GM10847 (cell line): ENCODE data around the gene ARHGDIA.

Source experiments
- POLR2A ChIP-seq: IDR thresholded peaks from 2 replicates; pipeline ENCODE4 v1.6.1; 2011; ENCODE audit not compliant: insufficient read length; ENCODE audit errors: extremely low read depth

ARHGDIA gene

GRCh38 chr17:81900181-81900820, 29.2 kb upstream of the ARHGDIA start:
- TF ChIP-seq POLR2A = no peak

GRCh38 chr17:81899514-81900166, 28.5 kb upstream of the ARHGDIA start:
- no peak for TF ChIP-seq POLR2A

- no peak for TF ChIP-seq POLR2A
Measured at GRCh38 chr17:81898885-81899284, 27.7 kb upstream of the ARHGDIA start.

GRCh38 chr17:81898029-81898866, 27.1 kb upstream of the ARHGDIA start:
- no peak for TF ChIP-seq POLR2A

GRCh38 chr17:81895400-81895799, 24.3 kb upstream of the ARHGDIA start:
- TF ChIP-seq POLR2A = no peak

- TF ChIP-seq POLR2A = no peak
Measured at GRCh38 chr17:81891303-81891552, 20.1 kb upstream of the ARHGDIA start.

- no peak for TF ChIP-seq POLR2A
Measured at GRCh38 chr17:81890447-81891302, 19.5 kb upstream of the ARHGDIA start.

- no peak for TF ChIP-seq POLR2A
Measured at GRCh38 chr17:81889602-81890001, 18.5 kb upstream of the ARHGDIA start.

GRCh38 chr17:81888988-81889595, 18.0 kb upstream of the ARHGDIA start:
- no peak for TF ChIP-seq POLR2A

- no peak for TF ChIP-seq POLR2A
Measured at GRCh38 chr17:81888105-81888987, 17.2 kb upstream of the ARHGDIA start.

GRCh38 chr17:81885869-81886548, 14.9 kb upstream of the ARHGDIA start:
- no peak for TF ChIP-seq POLR2A

- TF ChIP-seq POLR2A = no peak
Measured at GRCh38 chr17:81885454-81885853, 14.3 kb upstream of the ARHGDIA start.

- TF ChIP-seq POLR2A = no peak
Measured at GRCh38 chr17:81884968-81885367, 13.8 kb upstream of the ARHGDIA start.
